ENCODE data around the gene UMODL1.
"Not testable (repeated sequence)": the region's sequence is repeated elsewhere in the genome, so short reads cannot be mapped to it uniquely, and the experiment has no call there.

Gene UMODL1

DNA sequence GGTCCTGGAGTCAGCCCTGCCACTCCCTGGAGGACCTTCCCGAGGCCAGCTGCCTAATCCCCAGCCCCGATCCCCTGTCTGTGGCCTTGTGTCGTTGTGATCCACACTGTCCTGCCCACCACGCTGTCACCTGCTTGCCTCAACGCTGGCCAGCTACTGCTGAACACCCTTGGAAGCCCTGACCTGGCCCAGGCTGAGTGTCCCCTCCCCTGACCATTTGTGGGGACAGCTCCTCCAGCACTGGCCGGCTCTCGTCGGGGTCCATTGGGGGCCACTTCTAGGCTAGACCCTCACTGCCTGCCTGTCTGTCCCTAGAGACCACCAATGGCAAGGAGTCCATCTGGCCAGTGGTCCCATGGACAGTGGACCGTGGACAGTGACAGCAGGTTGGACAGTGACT, 12.0 kb upstream of the UMODL1 start:
- DNase-seq (ENCODE audit: low read depth) = no peak

DNA sequence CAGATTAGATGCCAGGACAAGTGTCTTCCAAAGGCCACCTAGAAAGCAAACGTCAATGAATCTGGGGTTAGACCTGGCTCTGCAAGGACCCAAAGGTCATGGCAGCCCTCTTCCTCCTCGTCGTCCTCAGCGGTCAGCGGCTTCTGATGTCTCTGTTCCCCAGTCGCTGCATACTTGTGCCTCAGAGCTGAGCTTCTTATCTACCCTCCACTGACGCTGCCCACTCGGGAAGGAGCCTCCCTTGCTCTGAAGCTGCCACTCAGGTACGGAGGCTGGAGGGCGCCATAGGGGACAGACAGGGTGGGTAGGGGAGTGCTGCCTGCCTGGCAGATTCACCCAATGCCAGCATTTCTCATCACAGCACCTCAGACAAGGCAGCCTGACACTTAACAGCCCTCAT, 11.4 kb upstream of the UMODL1 start:
- DNase-seq (ENCODE audit: low read depth) = no peak

DNA sequence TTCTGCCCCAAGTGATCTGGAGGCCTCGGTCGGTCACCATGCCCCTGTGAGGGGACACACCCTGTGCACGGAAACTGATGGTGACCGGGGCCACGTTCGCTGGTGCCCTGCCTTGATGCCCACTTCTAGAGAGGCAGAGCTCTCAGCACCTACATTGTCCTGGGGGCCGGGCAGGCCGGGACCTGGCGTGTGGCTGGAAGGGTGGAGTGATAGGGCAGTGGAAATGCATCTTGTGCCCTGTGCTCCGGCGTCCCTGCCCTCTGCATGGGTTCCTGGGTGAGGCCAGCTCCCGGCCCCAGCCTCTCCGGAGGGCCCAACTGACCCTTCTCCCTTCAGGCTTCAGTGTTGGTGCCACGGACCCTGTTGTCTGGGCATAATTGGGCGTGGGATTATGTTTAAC, 11.0 kb upstream of the UMODL1 start:
- no peak for DNase-seq (ENCODE audit: low read depth)

DNA sequence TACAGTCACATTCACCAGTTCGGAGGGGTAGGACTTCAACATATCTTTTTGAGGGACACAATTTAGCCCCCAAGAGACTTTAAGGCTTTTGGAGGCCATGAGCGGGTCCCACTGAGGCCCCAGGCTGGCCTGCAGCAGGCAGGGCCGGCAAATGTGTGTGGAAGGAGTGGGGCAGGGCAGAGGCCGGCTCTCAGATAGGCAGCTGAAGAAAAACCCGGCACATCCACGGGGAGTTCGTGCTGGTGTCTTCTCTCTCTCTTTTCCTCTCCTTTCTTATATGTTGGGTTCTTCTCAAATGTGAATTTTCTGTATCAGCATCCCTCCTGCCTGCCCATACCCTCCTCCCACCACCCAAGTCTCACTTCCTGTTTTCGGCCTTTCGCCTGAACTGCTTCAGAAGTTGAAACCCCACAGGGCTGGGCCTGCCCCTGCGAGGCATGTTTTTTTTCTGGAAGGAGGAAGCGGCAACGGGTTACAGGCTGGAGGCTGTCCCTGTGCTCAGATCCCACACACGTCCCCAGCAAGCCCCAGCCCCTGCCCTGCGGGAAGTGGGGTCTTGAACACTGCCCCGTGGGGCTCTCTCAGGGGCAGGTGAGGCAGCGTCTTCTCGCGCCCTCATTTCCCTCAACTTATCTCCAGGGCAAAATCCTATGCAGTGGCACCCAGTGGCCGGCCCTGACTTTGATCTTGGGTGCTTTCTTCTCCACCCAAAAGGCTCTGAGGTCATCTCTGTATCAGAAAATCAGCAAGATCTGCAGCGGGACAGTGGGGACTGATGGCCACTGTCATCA, 9.7 kb upstream of the UMODL1 start:
- DNase-seq (ENCODE audit: low read depth) = no peak

DNA sequence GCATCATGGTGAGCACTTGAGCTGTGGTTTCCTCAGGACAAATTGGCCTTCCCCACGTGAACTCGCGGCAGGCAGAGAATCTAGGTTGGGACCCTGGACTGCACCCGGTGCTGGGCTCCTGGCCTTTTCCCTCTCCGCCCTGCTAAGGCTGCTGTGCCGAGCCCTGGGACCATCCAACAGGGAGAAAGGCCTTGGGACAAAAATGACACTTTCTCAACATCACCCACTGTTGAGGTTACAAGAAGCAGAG, 9.2 kb upstream of the UMODL1 start:
- no peak for DNase-seq (ENCODE audit: low read depth)

DNA sequence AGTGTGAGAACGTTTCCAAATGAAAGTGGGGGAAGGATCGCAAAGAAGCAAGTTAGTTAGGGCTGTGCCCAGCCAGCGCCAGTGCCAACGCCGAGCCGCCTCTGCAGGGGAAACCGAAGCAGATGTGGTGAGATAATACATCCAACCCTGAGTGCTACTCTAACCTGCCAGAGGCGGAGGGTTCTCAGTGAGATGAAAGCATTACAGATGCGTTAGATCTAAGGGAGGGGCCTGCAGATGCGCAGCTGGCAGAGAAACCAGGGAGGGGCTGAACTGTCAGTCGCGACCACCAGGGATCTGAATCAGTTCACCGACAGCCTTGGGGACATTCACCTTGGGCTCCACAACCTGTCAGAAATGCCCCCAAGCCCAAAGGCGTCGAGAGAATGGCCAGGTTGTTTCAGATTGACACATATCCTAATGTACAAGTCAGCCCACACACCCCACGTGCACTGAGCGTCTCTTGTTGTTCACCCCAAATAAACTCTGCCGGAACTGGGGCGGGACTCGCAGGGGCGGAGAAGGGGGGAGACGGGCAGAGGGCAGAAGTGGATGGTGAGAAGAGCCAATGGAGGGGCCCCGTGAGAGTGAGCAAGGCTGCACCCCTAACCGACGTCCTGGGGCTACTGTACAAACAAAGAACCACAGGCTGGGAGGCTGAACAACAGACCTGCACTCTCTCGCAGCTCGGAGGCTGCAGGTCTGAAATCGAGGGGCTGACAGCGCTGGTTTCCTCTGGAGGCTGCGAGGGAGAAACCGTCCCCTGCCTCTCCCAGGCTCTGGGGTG, 8.7 kb upstream of the UMODL1 start:
- DNase-seq (ENCODE audit: low read depth) = peak; percentile 33

DNA sequence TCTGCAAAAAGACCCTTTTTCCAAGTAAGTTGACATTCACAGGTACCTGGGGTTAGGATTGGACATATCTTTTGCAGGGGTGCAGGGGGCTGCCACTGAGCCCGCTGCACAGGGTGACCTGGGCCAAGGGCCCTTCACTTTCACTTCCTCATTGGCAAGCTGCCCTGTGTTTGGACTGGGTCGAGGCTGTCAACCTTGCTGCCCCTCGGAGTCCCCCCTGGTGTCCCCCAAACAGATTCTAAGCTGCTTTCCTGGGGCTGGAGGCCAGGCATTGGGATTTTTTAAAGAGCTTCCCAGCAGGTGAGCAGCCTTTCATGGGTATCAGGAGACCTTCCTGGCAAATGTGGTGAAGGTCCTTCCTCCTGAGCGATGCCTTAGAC, 7.9 kb upstream of the UMODL1 start:
- no peak for DNase-seq (ENCODE audit: low read depth)

DNA sequence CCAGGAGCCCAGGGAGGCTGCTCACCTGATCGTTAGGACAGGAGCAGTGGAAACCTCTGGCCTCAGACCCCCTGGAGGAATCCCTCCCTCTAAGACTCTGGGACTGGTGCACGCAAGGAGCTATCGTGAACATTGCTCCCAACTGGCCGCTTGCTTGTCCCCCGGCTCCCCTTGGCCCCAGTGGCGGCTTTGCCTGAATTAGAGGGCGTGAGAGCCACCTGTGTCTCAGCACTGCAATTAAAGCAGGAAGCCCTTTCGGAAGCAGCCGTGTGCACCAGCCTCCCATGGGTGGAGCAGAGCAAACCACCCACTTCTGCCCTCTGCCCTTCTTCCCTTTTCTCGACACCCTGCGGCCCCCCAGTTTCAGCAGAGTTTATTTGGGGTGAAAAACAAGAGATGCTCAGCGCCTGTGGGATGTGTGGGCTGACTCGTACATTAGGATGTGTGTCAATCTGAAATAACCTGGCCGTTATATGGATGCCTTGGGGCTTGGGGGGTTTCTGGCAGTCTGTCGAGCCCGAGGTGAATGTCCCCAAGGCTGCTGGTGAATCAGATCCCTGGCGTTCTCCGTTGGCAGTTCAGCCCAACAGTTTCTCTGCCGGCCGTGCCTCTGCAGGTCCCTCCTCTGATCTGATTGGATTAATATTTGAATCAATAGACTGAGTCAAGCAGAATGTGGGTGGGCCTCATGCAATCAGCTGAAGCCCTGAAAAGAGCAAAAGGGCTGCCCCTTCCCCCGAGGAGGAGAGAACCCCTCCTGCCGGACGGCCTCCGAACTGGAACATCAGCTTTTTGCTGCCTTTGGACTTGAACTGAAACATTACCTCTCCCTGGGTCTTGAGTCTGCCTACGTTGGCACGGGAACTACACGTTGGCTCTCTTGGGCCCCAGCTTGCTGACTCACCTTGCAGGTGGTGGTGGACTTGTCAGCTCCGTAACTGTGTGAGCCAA, 7.3 kb upstream of the UMODL1 start:
- DNase-seq (ENCODE audit: low read depth) = no peak

DNA sequence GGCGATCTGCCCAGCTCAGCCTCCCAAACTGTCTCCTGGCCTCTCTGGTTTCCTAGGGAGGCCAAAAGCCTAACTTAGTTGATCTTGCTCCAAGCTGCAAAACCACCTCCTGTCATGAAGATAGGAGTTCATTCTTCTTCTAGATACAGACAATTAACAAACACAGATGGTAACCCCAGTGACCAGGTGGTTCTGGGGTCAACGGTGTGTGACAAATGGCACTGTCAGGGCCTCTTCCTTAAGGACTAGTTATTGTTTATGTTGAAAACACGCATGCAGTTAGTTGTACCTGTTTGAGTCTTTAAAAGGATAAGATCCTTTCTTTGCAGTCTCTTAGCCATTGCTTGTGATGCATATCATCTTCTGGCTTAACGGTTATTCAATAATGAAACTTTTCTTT, 4.6 kb upstream of the UMODL1 start:
- no peak for DNase-seq (ENCODE audit: low read depth)

DNA sequence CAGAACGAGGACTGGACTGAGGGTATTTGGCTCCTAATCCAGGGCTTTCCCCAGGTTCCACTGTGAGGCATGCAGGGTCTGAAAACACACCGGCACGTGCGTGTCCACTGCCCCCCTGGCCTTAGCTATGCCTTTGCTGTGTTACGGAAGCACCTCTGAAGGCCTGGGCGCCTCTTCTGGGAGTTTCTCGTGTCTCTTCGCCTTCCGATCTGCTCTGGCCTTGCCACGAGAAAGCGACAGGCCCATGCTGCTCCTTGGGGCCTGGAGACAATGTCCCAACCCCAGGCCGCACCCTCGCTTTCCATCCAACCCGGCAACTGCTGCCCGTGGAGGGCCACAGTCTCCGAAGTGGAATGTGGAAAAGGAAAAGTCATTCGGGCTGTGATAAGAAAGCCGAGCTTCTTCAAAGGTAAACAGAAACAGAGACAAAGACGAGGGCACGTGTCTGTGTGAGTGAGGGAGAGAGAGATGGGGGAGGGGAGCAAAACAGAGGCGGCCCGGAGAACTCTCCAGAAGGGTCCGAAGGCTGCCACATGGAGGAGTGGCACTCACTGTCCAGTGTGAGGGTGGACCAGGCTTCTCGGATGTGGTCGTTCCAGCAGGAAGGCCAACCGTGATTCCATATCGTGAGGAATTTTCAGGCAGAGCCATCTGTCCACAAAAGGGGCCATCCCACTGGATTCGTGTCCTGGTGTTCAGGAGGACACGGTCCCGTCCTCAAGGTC, 3.4 kb upstream of the UMODL1 start:
- no peak for DNase-seq (ENCODE audit: low read depth)

DNA sequence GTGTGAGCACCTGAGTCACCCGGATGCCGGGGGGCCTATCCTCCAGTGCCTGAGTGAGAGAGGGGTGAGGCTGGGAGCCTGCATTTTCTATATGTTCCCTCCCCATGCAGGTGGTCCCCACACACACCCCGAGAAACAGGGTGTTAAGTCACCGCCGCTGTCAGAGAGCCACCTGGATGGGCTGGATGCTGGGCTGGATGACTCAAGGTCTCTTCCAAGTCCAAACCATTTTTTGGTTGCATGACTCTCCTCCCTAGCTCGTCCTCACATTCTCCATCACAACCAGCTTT, 2.9 kb upstream of the UMODL1 start:
- no peak for DNase-seq (ENCODE audit: low read depth)

DNA sequence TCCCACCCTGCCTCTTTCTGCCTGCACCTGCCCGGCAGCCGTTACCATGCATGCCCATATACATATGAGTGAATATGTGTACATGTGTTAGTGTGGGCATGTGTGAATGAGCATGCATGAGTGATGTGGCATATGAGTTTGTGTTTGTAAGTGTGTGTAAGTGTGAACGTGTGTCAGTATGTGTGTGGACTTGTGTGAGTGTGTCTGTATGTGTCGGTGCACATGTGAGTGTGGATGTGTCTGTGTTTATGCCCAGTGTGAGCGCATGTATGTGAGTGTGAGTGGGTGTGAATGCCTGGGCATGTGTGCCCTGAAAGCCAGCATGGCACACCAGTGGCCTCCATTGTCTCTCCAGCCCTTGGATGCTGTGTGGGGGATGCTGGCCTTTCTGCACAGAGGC, 2.5 kb upstream of the UMODL1 start:
- no peak for DNase-seq (ENCODE audit: low read depth)

DNA sequence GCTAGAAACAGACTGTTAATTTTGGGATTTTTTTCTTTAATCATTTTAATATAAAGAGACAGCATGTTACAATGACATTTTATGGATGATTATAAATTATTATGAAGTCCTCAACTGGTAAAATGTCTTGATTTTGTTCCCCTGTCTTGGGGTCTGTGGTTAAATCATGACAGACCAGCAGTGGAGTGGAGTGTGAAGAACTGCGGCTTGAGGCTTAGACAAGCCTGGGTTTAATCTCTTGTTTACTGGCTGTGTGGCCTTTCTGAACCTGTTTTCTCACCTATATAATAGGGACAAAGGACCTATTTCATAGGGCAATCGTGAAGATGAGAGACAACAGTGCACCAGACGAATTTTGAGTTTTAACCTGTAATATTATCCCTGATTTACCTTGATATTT, 1.8 kb upstream of the UMODL1 start:
- no peak for DNase-seq (ENCODE audit: low read depth)

DNA sequence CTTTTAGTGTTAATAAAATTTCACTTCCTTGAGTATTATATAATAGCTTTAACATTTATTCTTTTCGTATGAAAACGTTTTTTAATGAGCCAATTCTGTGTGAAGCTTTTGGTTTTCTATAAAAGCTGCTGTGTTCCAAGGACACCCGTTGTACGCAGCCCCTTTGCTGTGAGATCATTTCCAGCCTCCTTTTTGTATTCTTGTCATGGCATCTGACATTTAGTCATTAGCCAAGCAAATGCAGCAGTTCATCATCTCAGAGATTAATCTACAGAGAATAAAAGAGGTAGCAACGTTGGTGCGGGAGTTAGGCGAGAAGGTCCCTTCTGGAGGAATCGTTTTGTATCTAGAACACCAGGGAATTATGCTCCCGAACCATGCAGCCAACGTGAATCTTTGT, 1.3 kb upstream of the UMODL1 start:
- DNase-seq (ENCODE audit: low read depth) = no peak

DNA sequence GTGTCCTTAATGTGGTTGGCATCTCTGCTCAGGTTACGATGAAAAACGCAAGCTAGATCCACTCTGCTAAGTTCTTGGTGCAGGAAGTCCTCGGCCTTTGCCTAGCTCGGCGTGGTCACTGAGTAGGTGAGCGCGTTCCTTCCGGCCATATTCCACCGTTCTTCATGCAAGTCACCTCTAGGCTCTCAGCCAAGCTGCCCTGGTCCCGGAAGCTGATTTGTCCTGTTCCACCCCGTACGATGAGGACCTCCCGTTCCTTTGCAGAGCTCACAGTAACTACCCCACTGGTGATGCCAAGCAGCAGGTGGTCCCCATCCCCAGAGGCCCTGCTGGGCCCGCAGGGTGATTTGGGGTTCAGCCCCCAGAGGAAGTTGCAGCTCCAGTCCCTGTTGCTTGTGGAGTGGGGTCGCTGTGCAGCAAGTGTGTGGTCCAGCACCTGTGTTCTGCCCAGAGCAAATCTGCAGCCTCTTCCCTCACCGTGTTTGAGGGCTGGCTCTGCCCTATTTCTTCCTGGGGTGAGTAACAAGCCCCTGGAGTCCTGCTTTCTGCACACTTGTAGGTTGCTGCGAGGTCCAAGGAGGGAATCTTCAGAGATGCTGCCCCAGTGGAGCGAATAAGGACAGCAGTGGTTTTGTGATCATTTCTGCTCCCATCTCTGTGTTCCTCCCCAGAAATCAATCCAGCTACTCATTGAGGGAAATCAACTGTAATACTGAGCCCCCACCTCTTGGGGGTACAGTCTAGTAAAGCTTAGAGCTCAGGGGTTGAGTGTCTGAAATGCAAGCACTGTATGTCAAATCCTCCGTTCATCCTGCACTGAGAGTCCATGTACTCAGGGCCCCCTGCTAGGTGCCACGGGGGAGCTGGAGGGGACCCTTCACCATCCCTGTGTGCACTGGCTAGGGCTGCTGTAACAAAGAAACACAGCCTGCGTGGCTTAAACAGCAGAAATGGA, 2.3 kb downstream of the UMODL1 start:
- no peak for DNase-seq (ENCODE audit: low read depth)

DNA sequence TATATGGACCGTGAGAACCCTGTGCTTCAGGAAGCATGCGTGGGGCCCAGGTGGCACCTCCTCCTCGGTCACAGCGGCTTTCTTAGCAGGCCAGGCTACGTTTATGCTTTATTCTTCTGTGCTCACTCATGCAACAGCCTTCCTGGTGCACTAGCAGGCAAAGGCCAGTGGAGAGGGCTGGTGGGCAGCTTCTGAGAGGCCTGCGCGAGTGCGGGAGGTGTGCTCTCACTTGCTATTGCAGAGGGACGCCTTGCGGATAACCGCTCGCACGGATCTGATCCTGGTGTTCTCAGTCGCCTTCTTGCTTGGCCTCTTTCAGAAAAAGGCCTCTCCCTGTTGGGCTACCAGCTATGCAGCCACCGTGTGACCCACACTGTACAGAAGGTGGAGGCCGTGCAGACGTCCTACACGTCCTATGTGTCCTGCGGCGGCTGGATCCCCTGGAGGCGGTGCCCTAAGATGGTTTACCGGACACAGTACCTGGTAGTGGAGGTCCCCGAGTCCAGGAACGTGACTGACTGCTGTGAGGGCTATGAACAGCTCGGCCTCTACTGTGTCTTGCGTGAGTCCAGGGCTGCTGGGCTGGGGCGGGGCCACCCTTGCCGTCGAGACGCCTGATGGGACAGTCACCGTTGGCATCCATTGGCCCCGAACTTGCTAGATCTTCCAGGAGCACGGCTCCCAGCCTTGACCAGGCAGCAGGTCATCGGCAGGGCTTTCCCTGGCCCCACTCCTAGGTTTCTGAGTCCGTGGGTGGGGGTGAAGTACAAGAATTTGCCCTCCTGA, 4.8 kb downstream of the UMODL1 start:
- no peak for DNase-seq (ENCODE audit: low read depth)

DNA sequence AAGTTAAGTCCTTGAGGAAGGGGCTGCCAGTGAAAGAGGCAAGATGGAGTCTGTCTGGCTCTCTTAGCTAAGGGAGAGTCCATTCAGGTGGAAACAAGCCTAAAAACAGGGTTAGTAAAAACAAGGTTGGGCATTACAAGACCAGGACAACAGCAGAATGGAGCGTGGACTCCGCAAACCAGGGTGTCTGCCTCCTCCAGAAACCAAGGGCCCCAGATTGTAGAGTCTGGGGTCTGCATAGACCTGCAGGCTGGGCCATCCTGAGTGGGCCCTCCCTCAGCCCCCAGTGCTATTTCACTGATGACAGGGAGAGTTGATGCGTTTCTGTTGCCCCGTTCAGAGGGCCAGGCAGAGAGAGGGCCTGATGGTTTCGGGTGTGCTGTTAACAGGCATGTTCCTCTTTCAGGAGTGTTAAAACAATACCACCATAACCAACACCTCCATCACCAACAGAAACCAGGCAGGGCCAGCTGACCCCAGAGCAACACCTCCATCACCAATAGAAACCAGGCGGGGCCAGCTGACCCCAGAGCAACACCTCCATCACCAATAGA, 6.6 kb downstream of the UMODL1 start:
- not testable (repeated sequence) for DNase-seq (ENCODE audit: low read depth)

DNA sequence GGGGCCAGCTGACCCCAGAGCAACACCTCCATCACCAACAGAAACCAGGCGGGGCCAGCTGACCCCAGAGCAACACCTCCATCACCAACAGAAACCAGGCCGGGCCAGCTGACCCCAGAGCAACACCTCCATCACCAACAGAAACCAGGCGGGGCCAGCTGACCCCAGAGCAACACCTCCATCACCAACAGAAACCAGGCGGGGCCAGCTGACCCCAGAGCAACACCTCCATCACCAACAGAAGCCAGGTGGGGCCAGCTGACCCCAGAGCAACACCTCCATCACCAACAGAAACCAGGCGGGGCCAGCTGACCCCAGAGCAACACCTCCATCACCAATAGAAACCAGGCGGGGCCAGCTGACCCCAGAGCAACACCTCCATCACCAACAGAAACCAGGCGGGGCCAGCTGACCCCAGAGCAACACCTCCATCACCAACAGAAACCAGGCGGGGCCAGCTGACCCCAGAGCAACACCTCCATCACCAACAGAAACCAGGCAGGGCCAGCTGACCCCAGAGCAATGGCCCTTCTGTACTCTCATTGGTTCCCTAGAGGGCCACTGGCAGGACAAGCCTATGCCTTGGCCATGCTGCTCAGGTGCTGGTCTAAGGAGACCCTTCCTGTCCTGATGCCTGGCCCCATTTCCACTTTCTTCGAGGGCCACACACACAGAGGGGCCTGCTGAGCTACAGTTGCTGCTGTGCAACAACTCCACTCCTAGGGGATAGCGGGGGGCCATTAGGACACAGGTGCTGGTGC, 7.3 kb downstream of the UMODL1 start:
- DNase-seq (ENCODE audit: low read depth) = not testable (repeated sequence)

Data from stimulated activated CD8-positive, alpha-beta memory T cell treated with anti-CD3 and anti-CD28 coated beads, Interleukin-15, amount 100 ng/mL, for 24 hours (primary cell).